GM21737 (cell line): ENCODE data around the gene TBC1D3G.
"Not testable (repeated sequence)": the region's sequence is repeated elsewhere in the genome, so short reads cannot be mapped to it uniquely, and the experiment has no call there.

Experiments used
- ATAC-seq: cut with Tn5 transposase; IDR thresholded peaks from one replicate; pipeline ENCODE4 v1.9.1; 2021; ENCODE audit warnings: mild to moderate bottlenecking, moderate library complexity; ENCODE audit not compliant: unreplicated experiment

Gene TBC1D3G

DNA sequence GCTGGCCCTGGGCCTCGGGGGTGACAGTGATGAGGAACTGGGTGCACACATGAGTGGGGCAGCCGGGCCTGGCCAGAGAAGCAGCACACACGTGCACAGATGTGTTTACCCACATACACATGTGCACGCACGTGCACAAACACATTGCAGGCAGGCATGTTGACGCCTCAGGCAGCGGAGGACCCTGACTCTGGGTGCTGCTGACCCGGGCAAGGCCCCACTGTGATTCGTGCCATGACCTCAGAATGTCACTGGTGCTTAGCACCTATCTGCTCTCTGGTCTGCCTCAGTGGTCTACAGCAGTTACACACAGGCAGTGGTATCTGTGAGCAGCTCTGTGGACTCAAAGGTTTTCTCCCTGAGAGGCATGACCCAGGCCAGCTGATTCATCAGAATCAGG lies at the start of gene TBC1D3G:
Gene TBC1D3G, plus strand, starts transcription at position 301 of the 400 bp plus-strand sequence. CDS start 1,528 bp downstream, outside the sequence.
- not testable (repeated sequence) for ATAC-seq

DNA sequence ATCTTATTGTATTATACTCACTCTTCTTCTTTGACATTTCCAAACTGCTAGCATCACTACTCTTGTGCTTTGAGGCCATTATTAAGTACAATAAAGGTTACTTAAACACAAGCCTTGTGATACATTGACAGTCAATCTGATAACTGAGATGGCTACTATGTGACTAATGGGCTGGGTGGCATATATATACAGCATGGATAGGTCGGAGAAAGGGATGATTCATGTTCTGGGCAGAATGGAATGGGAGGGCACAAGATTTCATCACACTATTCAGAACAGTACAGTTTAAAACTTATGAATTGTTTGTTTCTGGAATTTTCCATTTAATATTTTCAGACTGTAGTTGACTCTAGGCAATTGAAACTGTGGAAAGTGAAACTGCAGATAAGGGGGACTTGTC lies 40.4 kb upstream of the TBC1D3G start:
- ATAC-seq: not testable (repeated sequence)

DNA sequence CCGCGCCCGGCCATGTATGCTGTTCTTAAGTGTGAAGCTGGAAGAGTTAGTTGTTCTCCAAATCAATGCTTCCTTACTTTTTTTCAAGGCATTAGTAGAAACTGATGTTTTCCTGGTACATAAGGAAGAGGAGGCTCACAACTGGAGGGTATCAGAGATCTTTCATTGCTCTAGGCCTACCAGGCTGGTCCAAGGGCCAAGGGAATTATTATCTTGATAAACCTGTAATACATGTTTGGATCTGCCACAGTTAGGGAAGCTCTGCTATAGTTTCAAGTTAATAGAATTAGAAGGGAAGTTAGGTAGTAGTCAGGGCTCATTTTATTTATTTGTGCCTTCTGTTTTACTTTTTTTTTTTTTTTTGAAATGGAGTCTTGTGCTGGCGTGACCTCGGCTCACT lies 39.5 kb upstream of the TBC1D3G start:
- not testable (repeated sequence) for ATAC-seq

DNA sequence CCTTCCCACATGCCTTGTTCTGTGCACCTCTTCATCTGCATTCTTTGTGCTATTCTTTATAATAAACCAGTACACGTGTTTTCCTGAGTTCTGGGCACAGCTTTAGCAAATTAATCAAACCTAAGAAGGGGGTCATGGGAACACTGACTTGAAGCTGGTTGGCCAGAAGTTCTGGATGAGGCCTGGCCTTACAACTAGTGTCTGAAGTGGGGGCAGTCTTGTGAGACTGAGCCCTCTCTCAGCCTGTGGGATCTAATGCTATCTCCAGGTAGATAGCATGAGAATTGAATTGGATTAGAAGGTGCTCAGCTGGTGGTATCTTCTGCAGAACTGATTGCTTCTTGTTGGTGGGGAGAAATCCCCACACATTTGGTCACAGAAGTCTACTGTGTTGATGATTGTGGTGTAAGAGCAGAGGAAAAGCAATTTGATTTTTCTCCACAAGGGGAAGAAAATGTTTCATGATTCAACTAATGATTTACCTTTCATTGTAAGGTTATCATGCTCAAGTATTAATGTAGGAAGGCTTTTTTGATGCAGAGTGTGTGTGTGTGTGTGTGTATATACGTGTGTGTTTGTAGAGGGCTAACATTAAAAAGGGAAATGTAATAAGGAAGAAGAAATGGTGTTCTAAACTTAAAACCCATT lies 33.6 kb upstream of the TBC1D3G start:
- ATAC-seq: not testable (repeated sequence)

DNA sequence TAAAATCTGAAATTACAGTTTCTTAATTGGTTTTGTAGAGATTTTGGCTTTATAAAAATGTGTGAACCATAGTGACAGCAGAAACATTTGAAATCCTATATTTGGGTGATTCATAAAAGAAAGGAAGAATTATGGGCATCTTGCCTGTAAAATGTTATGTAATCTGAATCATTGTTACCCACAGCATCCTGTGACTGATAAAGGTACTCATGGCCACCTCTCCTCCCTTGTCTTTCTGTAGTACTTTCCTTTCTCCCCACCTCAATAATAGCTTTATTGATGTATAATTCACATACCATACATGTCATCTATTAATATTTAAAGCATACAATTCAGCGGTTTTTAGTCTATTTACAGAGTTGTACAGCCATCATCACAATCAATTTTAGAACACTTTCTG lies 28.5 kb upstream of the TBC1D3G start:
- not testable (repeated sequence) for ATAC-seq

DNA sequence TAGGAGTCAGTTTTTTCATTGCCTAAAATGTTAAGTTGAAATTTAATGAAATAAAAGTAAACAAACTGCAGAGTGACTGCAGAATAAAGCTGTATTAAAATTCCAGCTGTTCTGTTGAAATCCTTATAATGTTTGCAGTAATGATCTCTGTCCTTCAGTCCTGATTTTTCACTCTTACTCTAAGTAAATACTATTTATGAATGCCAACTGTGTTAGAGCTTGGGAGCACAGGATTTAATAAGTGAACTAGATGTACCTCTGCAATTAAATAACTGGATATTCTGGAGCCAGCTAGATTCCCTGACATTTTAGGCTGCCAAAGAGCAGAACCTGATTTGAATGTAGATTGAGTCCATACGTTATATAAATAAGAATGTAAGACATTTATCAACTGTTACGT lies 7.9 kb upstream of the TBC1D3G start:
- ATAC-seq: not testable (repeated sequence)

DNA sequence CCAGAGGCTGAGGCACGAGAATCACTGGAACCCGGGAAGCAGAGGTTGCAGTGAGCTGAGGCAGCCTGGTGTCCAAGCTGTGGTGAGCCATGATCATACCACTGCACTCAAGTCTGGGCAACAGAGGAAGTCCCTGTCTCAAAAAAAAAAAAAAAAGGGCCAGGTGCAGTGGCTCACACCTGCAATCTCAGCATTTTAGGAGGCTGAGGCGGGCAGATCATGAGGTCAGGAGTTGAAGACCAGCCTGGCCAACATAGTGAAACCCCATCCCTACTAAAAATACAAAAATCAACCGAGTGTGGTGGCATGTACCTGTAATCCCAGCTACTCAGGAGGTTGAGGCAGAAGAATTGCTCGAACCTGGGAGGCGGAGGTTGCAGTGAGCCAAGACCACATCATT lies 38.8 kb downstream of the TBC1D3G start:
- not testable (repeated sequence) for ATAC-seq

DNA sequence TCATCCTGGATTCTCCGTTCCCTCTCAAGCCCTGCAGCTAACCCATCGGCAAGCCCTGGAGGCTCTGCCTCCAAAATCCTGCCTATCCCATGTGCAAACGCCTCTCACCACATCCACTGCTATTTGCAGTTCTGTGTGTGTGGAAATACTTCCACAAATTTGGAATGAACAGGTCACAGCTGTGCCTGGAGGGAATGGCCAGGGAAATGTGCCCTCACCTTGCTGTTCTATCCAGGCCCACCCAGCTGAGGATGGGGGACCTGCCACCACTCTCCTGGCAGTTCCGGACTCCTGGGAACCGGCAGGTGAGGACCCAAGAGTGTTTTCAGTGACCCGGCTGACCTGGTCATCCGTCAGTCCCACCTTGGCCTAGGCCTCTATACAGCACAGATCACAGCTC lies 52.3 kb downstream of the TBC1D3G start:
- not testable (repeated sequence) for ATAC-seq
